K562 (cell line): Measurements from ENCODE around the gene STOX2. TPM values are rescaled to one million over a fixed set of nuclear protein-coding genes. Genes with fewer than 3 reads are reported as not detected.

Source experiments
- ATAC-seq: fragments of 200-7000 bp; cut with Tn5 transposase; 3 replicates; pipeline ENCODE4 v1.9.1; 2020; ENCODE audit warnings: moderate library complexity
- BruUV-seq: library from RNA; stranded (reverse); fragments of 400-500 nt; replicated peaks from 2 replicates; lab custom pipeline; 2021; lab: Mats Ljungman, UMichigan
- CTCF ChIA-PET: fragments of 300-600 bp; formaldehyde crosslinking; extraction: SDS; loops from one replicate; lab custom pipeline; 2021; ENCODE audit warnings: low intra/inter-chr PET ratio; lab: Yijun Ruan, JAX
- POLR2A ChIA-PET: fragments of 300-600, 350-650 bp; sonication (Branson Sonifier 250); formaldehyde crosslinking; extraction: SDS; loops from one replicate; lab custom pipeline; 2021; ENCODE audit warnings: antibody characterized with exemption, inconsistent platforms; lab: Yijun Ruan, JAX
- DNase-seq, 4 experiments: peaks; one replicate each; pipeline versions ENCODE4 v3.0.0 to v3.0.0-alpha.2; 2011 to 2018; ENCODE audit warnings: low spot score in 3 of 4, mixed read lengths in 3 of 4; ENCODE audit errors: extremely low read depth in 1 of 4
- FAIRE-seq: peaks from 2 replicates; lab custom pipeline; 2011; peaks lifted over from hg19 to GRCh38; lab: Jason Lieb, UNC
- H2AFZ ChIP-seq: 2 replicates; pipeline ENCODE4 v1.6.0; 2011; ENCODE audit warnings: low read depth, low read length, control low read depth, inconsistent platforms
- H3K27ac ChIP-seq: fragments of 200-600 bp; 3 replicates; pipeline ENCODE4 v1.8.0; 2011; ENCODE audit warnings: low read depth, mild to moderate bottlenecking, control low read depth, inconsistent platforms, low read length, moderate library complexity, mixed read lengths; ENCODE audit errors: extremely low read depth
- H3K27me3 ChIP-seq, 2 experiments: fragments of 300-600 bp in 1 of 2; 2 replicates in 1 of 2; 3 replicates in 1 of 2; pipeline versions ENCODE4 v1.6.0 to v1.8.0; 2011; ENCODE audit warnings: inconsistent platforms in 2 of 2, low read length in 2 of 2, mild to moderate bottlenecking in 1 of 2, mixed read lengths in 1 of 2, moderate library complexity in 1 of 2; ENCODE audit not compliant: control insufficient read depth in 2 of 2, insufficient read depth in 2 of 2
- H3K36me3 ChIP-seq: fragments of 300-600 bp; 3 replicates; pipeline ENCODE4 v1.8.0; 2011; ENCODE audit warnings: mild to moderate bottlenecking, low read length, inconsistent platforms; ENCODE audit not compliant: control insufficient read depth, insufficient read depth
- H3K4me1 ChIP-seq, 2 experiments: fragments of 200-600 bp in 1 of 2; replicated peaks in 1 of 2; 2 replicates in 1 of 2; 3 replicates in 1 of 2; pipeline versions ENCODE4 v1.5.1 to v1.8.0; 2011; ENCODE audit warnings: inconsistent platforms in 2 of 2, low read length in 2 of 2, mild to moderate bottlenecking in 1 of 2, mixed read lengths in 1 of 2, moderate library complexity in 1 of 2; ENCODE audit not compliant: control insufficient read depth in 2 of 2, insufficient read depth in 2 of 2
- H3K4me2 ChIP-seq: 2 replicates; pipeline ENCODE4 v1.6.1; 2011; ENCODE audit warnings: low read length, control low read depth, inconsistent platforms, mixed read lengths; ENCODE audit not compliant: insufficient read depth
- H3K4me3 ChIP-seq: fragments of 200-600 bp; sonication (generic), shearing (Covaris generic); 2 replicates; pipeline ENCODE4 v1.5.1; 2016; ENCODE audit warnings: control low read depth, inconsistent platforms
- H3K79me2 ChIP-seq: fragments of 200-600 bp; 3 replicates; pipeline ENCODE4 v1.8.0; 2011; ENCODE audit warnings: low read length, inconsistent platforms; ENCODE audit not compliant: control insufficient read depth, insufficient read depth
- H3K9ac ChIP-seq, 2 experiments: 2 replicates each; pipeline versions ENCODE4 v1.6.0 to v1.6.1; 2011; ENCODE audit warnings: low read depth in 2 of 2, low read length in 2 of 2, control low read depth in 1 of 2, inconsistent platforms in 1 of 2, mild to moderate bottlenecking in 1 of 2, mixed read lengths in 1 of 2; ENCODE audit not compliant: insufficient read depth in 1 of 2
- H3K9me1 ChIP-seq: one replicate; pipeline ENCODE4 v1.6.0; 2011; ENCODE audit warnings: inconsistent platforms, mild to moderate bottlenecking, low read length, moderate library complexity; ENCODE audit not compliant: control insufficient read depth, insufficient read depth
- H3K9me3 ChIP-seq: replicated peaks from 2 replicates; pipeline ENCODE4 v1.5.1; 2011; ENCODE audit warnings: low read depth, low read length, inconsistent platforms; ENCODE audit not compliant: control insufficient read depth, insufficient read depth
- H4K20me1 ChIP-seq: replicated peaks from 2 replicates; pipeline ENCODE4 v1.6.1; 2011; ENCODE audit warnings: low read length, inconsistent platforms, mixed read lengths; ENCODE audit not compliant: control insufficient read depth, insufficient read depth
- ASH1L ChIP-seq: fragments of 450-650 bp; IDR thresholded peaks from 2 replicates; pipeline ENCODE4 v1.6.1; 2018; ENCODE audit warnings: borderline replicate concordance, mild to moderate bottlenecking, low read depth; ENCODE audit not compliant: partially characterized antibody
- BDP1 ChIP-seq: IDR thresholded peaks from 3 replicates; pipeline ENCODE4 v1.6.1; 2011; ENCODE audit not compliant: insufficient read length, insufficient read depth
- CBX1 ChIP-seq: sonication (generic); IDR thresholded peaks from 2 replicates; pipeline ENCODE4 v1.6.1; 2016; ENCODE audit warnings: antibody characterized with exemption, low read depth, mild to moderate bottlenecking
- CBX5 ChIP-seq: IDR thresholded peaks from 2 replicates; pipeline ENCODE4 v1.6.1; 2014; ENCODE audit warnings: low read depth, borderline replicate concordance
- DNMT1 ChIP-seq: fragments of 450-650 bp; IDR thresholded peaks from 2 replicates; pipeline ENCODE4 v1.6.1; 2016; ENCODE audit warnings: antibody characterized with exemption, mild to moderate bottlenecking
- MCM2 ChIP-seq: fragments of 450-650 bp; IDR thresholded peaks from 2 replicates; pipeline ENCODE4 v1.6.1; 2017; ENCODE audit warnings: low read depth, mild to moderate bottlenecking
- MED1 ChIP-seq: sonication (generic); formaldehyde crosslinking; IDR thresholded peaks from 2 replicates; pipeline ENCODE4 v1.8.1; 2023; ENCODE audit warnings: missing genetic modification reagents, borderline replicate concordance
- NCOA2 ChIP-seq, 2 experiments: fragments of 450-650 bp; IDR thresholded peaks; 2 replicates each; pipeline ENCODE4 v1.6.1; 2018; ENCODE audit warnings: mild to moderate bottlenecking in 2 of 2, moderate library complexity in 1 of 2; ENCODE audit not compliant: partially characterized antibody in 2 of 2
- NFE2L1 ChIP-seq: fragments of 450-650 bp; IDR thresholded peaks from 2 replicates; pipeline ENCODE4 v1.6.1; 2016; ENCODE audit warnings: missing genetic modification characterization, low read depth, mild to moderate bottlenecking, missing compliant biosample characterization, moderate library complexity, borderline replicate concordance
- POU5F1 ChIP-seq: fragments of 150-350 bp; IDR thresholded peaks from 2 replicates; pipeline ENCODE4 v1.6.1; 2014; ENCODE audit warnings: borderline replicate concordance, low read length, low read depth, mild to moderate bottlenecking; ENCODE audit not compliant: partially characterized antibody
- PTTG1 ChIP-seq: fragments of 450-650 bp; IDR thresholded peaks from 2 replicates; pipeline ENCODE4 v1.6.1; 2016; ENCODE audit warnings: low read depth, mild to moderate bottlenecking, missing genetic modification characterization, missing compliant biosample characterization
- TARDBP ChIP-seq: fragments of 450-650 bp; IDR thresholded peaks from 2 replicates; pipeline ENCODE4 v1.6.1; 2016
- ZNF134 ChIP-seq: fragments of 250-450 bp; sonication (Bioruptor Pico); conservative IDR thresholded peaks from 2 replicates; pipeline ENCODE4 v1.4.0; 2020
- ZNF232 ChIP-seq: sonication (generic); formaldehyde crosslinking; IDR thresholded peaks from 2 replicates; pipeline ENCODE4 v1.8.0; 2022; ENCODE audit warnings: mild to moderate bottlenecking, missing genetic modification reagents
- ZNF274 ChIP-seq: IDR thresholded peaks from 2 replicates; pipeline ENCODE4 v1.6.1; 2011; ENCODE audit warnings: low read depth, mild to moderate bottlenecking, low read length, moderate library complexity, borderline replicate concordance
- ZNF316 ChIP-seq: fragments of 450-650 bp; IDR thresholded peaks from 2 replicates; pipeline ENCODE4 v1.6.1; 2016
- ZNF444 ChIP-seq: fragments of 250-450 bp; sonication (Bioruptor Pico); IDR thresholded peaks from 2 replicates; pipeline ENCODE4 v1.4.0; 2020; ENCODE audit warnings: mild to moderate bottlenecking, moderate library complexity
- ZNF507 ChIP-seq: conservative IDR thresholded peaks from 2 replicates; pipeline ENCODE4 v1.6.1; 2017; ENCODE audit warnings: missing genetic modification characterization, missing compliant biosample characterization
- ZNF77 ChIP-seq: fragments of 250-450 bp; sonication (Bioruptor Pico); IDR thresholded peaks from 2 replicates; pipeline ENCODE4 v1.5.0; 2020
- WGBS: fragments of 100-300 bp; shearing (Covaris generic); methylation state at CpG from one replicate; pipeline ENCODE4 v1.1.6; 2016; ENCODE audit warnings: low coverage, mixed read lengths; ENCODE audit not compliant: insufficient coverage; ENCODE audit errors: missing lambda C conversion rate; 5-methylcytosine and 5-hydroxymethylcytosine counted together
- in situ Hi-C: fragments of 300-500 bp; cut with MboI; formaldehyde crosslinking; loops from 4 replicates; pipeline ENCODE4 v1.15.0; 2018; ENCODE audit warnings: inconsistent platforms, mixed read lengths
- intact Hi-C: fragments of 100-400 bp; cut with micrococcal nuclease; formaldehyde crosslinking; loops from 2 replicates; pipeline ENCODE4 v1.14.2; 2022
- polyA plus RNA-seq, 8 experiments: library from polyadenylated mRNA; depleted of rRNA in 4 of 8; stranded (reverse) in 5 of 8; unstranded in 3 of 8; fragments of >200 nt; fragmentation: Nextera tagmentation in 2 of 8; fragmentation: Illumina TruSeq in 1 of 8; extraction: Ambion mirVana in 2 of 8; extraction: Trizol in 1 of 8; gene quantifications; 2 replicates each; pipeline versions ENCODE4 v1.2.1 to v1.2.3, GENCODE V29; 2011 to 2014; ENCODE audit warnings: inconsistent platforms in 1 of 8, missing spikeins in 1 of 8
- total RNA-seq, 7 experiments: library from RNA; depleted of rRNA in 6 of 7; stranded (reverse); fragments of >200 nt in 6 of 7; fragmentation: Illumina TruSeq in 2 of 7; extraction: Trizol in 2 of 7; gene quantifications; 2 replicates each; pipeline versions ENCODE4 v1.2.1 to v1.2.3, GENCODE V29; 2011 to 2021; ENCODE audit warnings: low replicate concordance in 1 of 7
- TF ChIP-seq, protein P1 (sequence below), 2 experiments: fragments of 450-650 bp in 1 of 2; sonication (generic) in 1 of 2; formaldehyde crosslinking; conservative IDR thresholded peaks; 2 replicates each; pipeline versions ENCODE4 v1.4.0 to v1.8.1; 2020 to 2022; ENCODE audit warnings: mild to moderate bottlenecking in 1 of 2, missing genetic modification reagents in 1 of 2

Gene STOX2
- total and polyA plus RNA-seq, 9 of the 15 experiments (the other 6 are each of a cell fraction or from before 2014, with no cell fraction given): not detected

GRCh38 chr4:183858011-183858615 is 47.0 kb upstream of the STOX2 start:
- H3K4me1 ChIP-seq: no peaks in the 10 kb centered on the region
- ChIA-PET POLR2A (no interaction called here), CTCF (no interaction called here)
- ATAC-seq (no peak), FAIRE-seq (no peak), DNase-seq (no peak)
- no peaks in the 10 kb centered on the region for H3K9me3 ChIP-seq
- BruUV-seq: no TSS peak
- in situ Hi-C loops: no loop called here
- no peak for TF ChIP-seq ZNF232 (CRISPR knock-in tag)
- TF ChIP-seq NFE2L1 (tag): no peak
- no peak for TF ChIP-seq DNMT1
- TF ChIP-seq TARDBP: no peak
- TF ChIP-seq ZNF134: no peak
- no peak for TF ChIP-seq BDP1
- no peak for TF ChIP-seq ZNF274
- no peak for TF ChIP-seq ASH1L
- TF ChIP-seq, protein P1, sequence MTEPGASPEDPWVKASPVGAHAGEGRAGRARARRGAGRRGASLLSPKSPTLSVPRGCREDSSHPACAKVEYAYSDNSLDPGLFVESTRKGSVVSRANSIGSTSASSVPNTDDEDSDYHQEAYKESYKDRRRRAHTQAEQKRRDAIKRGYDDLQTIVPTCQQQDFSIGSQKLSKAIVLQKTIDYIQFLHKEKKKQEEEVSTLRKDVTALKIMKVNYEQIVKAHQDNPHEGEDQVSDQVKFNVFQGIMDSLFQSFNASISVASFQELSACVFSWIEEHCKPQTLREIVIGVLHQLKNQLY (CRISPR knock-in tag; conservative IDR thresholded peaks at IDR 0.05): no peak
- TF ChIP-seq POU5F1: no peak
- no peak for TF ChIP-seq ZNF316
- TF ChIP-seq PTTG1 (tag): no peak
- TF ChIP-seq ZNF77: no peak
- TF ChIP-seq CBX5: no peak
- TF ChIP-seq ZNF507 (tag): no peak
- TF ChIP-seq CBX1: no peak
- no peak for TF ChIP-seq MCM2
- no peak for TF ChIP-seq ZNF444
- no peak for TF ChIP-seq MED1 (CRISPR knock-in tag)
- TF ChIP-seq NCOA2 (IDR thresholded peaks at IDR 0.05; ENCODE audit: partially characterized antibody in 2 of 2): no peak
- H3K9me1 ChIP-seq: no peaks in the 10 kb centered on the region
- intact Hi-C loops: no loop called here
- H3K4me3 ChIP-seq: no peak overlapping the region
- peaks cover 24 to 57% of the 10 kb centered on the region in 2 experiments for H3K27me3 ChIP-seq
- no peaks in the 10 kb centered on the region for H3K36me3 ChIP-seq
- H3K27ac ChIP-seq: no peak overlapping the region
- H4K20me1 ChIP-seq: no peaks in the 10 kb centered on the region
- no peak overlapping the region for H2AFZ ChIP-seq
- 0% methylated on average over 14 of the region's 14 CpGs for WGBS
- H3K9ac ChIP-seq: no peak overlapping the region
- no peaks in the 10 kb centered on the region for H3K79me2 ChIP-seq
- H3K4me2 ChIP-seq: no peak overlapping the region
